ENCODE results near the gene IMPDH1.

DNA sequence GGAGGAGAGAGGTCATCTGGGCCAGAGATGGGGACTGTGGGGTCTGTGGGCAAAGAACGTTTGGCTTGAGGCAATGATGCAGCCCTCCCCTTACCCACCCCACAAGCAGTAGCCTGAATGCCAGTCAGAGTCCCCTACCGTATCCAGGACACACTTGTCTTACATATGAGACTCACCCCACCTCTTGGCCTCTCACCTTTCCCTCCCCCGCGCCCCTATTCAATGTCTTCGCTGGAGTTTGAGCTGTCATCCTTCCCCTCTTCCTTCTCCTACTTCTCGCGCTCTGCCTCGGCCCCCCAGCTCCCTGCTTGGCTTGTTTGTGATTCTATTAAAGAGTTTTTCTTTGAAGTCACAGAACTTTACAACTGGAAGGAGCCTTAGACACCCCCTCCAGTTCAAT is 57.1 kb downstream of the IMPDH1 start:
- TF ChIP-seq TAF1 (IDR thresholded peaks at IDR 0.05; ENCODE audit: low read depth) (no peak), CTCF (IDR thresholded peaks at IDR 0.05; ENCODE audit: poor library complexity, severe bottlenecking) (no peak), EP300 (conservative IDR thresholded peaks at IDR 0.05; ENCODE audit: poor library complexity, severe bottlenecking) (no peak), REST (IDR thresholded peaks at IDR 0.05; ENCODE audit: borderline replicate concordance) (no peak)
